ENCODE results near the gene CFAP74.
"Not testable (repeated sequence)": the region's sequence is repeated elsewhere in the genome, so short reads cannot be mapped to it uniquely, and the experiment has no call there.

CFAP74 gene

DNA sequence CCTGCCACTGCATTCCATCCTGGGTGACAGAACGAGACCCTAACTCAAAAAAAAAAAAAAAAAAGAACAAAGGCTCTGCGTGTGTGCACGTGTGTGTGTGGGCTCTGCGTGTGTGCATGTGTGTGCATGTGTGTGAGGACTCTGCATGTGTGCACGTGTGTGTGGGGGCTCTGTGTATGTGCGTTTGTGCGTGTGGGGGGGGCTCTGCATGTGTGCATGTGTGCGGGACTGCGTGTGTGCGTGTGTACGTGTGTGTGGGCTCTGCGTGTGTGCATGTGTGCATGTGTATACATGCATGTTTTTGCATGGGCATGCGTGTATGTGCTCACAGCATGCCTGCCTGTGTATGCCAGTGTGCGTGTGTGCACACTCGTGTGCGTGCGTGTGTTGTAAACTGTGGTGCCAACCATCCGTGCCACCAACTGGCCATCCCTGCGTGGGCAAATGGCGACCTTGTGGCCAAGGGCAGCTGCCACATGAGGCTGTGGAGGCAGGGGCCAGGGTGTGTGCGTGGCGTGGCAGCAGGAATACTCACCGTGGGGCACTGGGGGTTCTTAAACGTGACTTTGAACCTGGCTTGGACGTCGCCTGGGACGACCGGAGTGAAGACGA, 57.7 kb downstream of the CFAP74 start:
- DNase-seq (ENCODE audit: low spot score) = no peak

DNA sequence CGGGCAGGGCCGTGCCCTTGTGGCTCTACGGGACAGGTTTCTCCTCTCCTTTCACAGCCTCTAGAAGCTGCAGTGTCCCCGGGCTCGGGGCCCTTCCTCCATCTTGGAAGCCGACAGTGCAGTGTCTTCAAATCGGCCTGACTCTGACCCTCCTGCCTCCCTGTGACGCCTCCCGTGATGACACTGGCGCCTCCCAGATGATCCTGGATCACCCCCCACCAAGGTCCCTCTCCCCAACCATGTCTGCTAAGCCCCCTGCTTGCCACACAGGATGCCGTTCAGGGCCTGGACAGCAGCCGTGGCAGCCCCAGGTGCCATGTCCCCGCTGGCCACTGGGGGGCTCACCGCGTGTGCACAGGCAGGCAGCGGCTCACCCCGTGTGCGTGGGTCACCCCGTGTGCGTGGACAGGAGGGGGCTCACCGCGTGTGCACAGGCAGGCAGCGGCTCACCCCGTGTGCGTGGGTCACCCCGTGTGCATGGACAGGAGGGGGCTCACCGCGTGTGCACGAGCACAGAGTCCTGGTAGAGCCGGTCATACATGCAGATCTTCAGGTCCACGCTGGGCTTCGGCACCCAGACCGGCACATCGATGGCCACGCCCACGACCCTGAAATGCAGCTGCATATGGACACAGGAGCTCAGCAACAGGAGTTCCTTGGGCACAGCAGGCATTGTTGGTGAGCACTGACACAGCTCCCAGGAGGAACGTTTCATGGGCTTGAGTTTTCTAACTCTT, 59.6 kb downstream of the CFAP74 start:
- DNase-seq (ENCODE audit: low spot score) = peak; percentile 82

DNA sequence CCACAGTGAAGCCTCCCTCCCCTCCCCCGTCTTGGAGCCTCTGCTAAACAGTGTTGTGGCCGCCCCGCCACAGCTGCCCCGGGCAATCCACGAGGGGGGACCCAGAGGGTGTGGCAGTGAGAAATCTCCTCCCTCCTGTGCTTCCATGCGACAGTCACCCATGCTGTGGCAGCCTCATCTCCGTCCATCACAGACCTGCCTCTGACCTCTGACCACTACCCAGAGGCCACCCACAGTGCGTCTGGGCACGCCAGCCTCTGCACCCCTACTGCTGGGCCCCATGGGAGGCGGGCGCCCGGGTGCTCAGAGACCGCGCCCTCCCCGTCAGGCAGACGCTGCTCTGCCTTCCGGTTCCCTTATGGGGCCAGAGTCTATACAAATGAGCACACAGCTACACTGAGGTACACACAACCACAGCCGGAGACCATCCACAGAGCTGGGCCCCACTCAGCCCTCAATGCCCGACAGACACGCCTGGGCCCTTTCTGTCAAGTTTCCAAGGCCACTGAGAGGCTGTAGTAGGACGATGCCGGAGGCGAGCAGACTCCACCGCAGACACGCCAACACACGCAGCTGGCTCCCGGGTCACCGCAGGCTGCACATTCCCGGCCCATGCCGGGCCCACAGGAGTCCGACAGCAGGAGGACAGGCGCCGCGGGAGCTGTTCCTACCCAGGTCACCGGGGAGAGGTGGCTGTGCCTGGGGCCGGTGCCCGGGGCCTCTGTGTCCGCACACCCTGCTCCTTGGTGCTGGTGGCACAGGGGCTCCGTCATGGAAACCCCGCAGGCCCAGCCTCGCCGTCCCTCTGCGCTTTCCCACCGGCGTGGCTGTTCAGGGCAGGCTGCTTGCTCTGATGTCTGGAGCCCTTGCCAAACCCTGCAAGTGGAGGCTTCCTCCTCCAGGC, 60.6 kb downstream of the CFAP74 start:
- DNase-seq (ENCODE audit: low spot score) = no peak

DNA sequence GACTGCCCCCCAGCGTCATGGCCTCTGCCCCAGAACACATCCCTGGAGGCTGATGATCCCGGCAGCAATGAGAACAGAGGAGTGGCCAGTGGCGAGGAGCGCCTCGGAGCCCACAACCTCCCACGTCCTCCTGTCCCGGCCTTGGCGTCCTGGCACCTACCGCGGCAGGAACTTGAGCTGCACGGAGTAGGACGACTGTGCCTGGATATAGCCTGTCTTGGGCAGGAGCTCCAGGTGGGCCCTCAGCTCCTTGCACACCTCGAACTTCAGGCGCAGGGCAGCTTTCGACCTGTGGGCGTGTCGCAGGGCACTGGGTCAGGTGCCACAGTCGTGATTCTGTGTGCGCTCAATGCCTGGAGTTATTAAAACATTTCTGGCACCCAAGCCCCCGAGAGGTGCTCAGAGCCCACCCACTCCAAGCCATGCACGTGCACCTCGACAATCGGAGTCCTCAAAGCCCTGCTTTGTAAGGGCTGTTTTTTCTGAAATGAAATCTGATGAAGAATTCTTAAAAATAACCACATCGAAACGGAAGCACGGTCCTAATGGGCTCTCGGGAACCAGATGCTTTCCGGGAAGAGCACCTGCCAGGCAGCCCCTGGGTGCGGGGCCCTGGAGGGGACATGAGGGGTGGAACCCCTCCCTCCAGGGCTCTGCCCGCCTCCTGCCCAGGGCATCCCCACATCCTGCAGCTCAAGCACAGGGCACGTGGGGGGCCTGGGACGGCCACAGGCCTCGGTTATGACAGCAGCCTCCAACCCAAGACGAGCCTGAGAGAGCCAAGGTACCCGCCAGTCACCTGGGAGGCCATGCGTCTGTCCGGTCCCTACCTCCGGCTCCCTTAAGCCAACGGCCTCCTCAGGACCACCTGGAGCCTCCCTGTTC, 61.5 kb downstream of the CFAP74 start:
- no peak for DNase-seq (ENCODE audit: low spot score)

DNA sequence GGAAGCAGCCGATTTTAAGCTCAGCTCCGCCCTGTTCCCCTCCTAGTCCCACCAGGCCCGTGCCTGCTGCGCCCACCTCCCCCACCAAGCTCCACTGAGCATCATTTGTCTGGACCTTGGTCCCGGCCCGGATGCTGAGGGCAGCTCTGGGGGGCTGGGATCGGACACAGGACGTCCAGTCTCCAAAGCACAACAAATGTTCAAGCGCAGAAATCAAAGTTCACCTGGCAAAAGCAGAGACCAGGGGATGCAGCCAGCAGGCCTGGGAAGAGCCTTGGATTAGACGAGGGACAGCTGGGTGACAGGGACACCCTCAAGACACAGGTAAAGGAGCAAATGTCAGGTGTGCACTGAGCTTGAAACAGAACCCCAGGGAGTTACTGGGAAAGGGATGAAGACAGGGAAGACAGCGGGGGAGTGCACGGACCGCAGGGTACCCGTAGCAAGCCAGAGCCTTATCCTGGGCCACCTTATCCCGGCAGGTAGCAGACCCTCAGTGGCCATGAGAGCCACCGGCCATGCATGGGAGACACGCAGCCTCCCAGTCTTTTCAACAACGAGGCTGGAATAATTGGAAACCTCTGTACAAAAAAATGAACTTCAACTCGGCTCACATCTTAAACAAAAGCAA, 62.3 kb downstream of the CFAP74 start:
- no peak for DNase-seq (ENCODE audit: low spot score)

DNA sequence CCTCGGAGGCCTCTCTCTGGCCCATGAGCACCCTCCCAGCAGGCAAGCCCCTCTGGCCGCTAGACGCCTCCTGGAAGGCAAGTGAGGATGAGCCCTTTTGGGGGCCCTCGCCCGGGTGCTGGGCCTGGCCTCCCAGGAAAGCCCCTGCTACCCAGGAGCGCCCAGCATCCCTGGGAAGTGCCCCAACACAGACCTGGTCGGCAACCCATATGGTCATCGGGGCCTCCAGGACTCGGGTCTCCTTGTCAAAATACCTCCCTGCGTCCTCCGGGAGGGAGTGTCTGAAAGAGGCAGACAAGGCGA, 63.5 kb downstream of the CFAP74 start:
- no peak for DNase-seq (ENCODE audit: low spot score)

DNA sequence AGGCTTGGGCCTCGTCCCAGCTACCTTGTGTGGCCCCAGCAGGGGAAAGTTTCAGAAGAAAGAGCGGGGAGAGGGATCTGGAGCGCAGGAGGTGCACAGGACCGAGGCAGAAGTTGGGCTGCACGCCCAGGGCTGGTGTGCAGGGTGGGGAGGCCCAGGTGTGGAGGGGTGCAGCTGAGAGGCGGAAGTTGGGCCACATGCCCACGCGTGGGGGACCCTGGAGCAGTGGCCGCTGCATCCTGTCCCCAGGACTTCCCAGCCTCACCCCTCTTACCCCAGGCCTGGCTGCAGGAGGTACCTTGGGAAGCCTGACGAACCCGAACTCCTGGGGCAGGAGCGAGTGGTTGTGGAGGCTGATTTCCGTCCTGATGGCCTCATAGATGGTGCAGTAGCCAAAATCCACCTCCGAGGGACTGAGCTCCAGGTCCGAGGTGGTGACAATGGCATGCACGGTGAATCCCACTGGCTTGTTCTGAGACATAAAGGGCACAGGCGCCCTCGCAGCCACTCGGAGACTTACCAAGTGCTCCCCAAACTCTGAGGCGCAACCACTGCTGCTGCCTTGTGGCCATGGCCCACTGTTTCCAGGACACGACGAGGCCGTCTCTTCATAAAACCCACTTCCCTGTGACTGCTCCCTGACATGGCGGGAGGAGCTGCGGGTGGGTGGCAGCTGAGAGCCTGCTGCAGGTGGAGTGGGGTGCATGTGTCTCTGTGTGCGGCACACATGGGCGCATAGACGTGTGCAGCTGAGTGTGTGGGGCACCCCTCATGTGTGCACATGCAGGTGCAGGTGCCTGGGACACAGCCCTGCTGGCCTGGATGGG, 64.1 kb downstream of the CFAP74 start:
- no peak for DNase-seq (ENCODE audit: low spot score)

DNA sequence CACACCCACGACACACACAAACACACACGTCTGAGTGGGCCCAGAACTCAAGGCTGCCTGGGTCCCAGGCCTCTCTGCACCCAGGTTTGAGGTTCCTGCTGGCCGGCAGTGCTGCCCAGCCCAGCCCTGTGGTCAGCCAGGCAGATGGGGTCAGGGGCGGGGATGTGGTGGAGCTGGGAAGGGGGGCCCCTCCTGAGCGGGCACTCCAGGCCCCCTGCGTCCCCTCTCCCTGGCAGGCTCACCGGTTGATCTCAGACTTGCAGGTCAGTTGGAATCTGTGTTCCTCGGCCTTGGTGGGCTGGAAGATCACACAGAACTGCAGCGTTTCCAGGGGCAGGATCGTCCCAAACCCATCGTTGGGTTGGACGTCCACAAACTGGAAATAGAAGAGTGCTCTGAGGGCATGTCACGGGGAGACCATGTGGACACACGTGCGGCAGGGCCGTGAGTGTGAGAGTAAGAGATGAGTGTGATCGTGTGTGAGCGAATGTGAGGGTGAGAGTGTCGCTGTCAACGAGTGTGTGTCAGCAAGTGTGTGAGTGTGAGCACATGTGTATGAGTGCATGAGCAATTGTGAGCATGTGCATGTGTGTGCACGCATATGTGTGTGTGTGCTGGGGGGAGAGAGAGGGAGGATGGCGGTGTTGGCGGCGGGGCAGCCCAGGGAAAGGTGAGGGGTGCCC, 64.8 kb downstream of the CFAP74 start:
- DNase-seq (ENCODE audit: low spot score) = no peak

DNA sequence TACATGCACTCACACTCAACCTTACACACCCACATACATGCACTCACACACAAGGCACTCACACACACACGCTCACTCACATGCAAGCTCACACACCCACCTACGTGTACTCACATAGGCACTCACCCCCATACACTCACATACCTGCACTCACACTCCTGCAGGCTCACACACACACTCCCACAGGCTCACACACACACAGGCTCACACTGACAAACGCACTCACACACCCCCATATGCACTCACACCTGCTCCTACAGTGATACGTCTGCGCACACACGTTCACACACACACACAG, 65.4 kb downstream of the CFAP74 start:
- no peak for DNase-seq (ENCODE audit: low spot score)

DNA sequence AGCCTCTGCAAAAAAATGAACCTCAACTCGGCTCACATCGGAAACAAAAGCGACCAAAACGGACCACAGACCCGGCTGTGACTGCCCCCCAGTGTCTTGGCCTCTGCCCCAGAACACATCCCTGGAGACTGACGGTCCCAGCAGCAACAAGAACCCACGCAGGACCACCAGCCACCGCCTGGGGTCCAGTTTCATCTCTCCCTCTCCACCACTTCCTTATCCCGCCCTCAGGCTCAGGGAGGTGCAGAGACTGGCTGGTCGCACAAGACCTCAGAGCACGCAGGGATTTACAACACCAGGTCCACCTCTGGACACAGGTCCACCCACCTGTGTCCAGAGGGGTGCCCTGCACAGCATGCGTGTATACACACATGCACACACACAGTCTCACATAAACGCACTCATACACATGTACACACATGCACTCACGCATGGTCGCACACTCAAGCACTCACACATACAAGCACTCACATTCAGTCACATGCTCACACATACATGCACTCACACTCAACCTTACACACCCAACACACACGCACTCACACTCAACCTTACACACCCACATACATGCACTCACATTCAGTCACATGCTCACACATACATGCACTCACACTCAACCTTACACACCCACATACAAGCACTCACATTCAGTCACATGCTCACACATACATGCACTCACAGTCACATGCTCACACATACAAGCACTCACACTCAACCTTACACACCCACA, 65.9 kb downstream of the CFAP74 start:
- no peak for DNase-seq (ENCODE audit: low spot score)

DNA sequence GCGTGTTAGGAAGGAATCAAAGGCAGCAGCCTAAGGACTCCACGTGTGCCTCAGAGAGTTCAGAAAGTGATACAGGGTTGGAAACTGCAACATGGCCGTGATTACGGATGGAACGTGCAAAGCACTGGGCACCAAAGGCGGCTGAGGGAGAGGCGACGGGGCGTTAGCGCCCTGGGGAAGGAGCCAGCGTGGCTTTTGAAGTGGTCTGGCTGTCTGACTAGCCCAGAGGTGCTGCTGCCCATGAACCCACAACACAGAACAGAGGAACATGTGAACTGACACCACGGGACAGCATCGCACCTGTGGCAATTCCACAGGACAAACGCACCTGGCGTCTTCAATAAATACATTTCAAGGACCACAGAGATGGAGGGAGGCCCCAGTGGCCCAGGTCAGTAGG, 66.5 kb downstream of the CFAP74 start:
- no peak for DNase-seq (ENCODE audit: low spot score)

DNA sequence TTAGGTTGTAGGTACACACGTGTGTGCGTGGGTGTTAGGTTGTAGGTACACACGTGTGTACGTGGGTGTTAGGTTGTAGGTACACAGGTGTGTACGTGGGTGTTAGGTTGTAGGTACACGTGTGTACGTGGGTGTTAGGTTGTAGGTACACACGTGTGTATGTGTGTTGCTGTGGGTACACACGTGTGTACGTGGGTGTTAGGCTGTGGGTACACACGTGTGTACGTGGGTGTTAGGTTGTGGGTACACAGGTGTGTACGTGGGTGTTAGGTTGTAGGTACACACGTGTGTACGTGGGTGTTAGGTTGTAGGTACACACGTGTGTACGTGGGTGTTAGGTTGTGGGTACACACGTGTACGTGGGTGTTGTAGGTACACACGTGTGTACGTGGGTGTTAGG, 68.7 kb downstream of the CFAP74 start:
- DNase-seq (ENCODE audit: low spot score) = not testable (repeated sequence)

DNA sequence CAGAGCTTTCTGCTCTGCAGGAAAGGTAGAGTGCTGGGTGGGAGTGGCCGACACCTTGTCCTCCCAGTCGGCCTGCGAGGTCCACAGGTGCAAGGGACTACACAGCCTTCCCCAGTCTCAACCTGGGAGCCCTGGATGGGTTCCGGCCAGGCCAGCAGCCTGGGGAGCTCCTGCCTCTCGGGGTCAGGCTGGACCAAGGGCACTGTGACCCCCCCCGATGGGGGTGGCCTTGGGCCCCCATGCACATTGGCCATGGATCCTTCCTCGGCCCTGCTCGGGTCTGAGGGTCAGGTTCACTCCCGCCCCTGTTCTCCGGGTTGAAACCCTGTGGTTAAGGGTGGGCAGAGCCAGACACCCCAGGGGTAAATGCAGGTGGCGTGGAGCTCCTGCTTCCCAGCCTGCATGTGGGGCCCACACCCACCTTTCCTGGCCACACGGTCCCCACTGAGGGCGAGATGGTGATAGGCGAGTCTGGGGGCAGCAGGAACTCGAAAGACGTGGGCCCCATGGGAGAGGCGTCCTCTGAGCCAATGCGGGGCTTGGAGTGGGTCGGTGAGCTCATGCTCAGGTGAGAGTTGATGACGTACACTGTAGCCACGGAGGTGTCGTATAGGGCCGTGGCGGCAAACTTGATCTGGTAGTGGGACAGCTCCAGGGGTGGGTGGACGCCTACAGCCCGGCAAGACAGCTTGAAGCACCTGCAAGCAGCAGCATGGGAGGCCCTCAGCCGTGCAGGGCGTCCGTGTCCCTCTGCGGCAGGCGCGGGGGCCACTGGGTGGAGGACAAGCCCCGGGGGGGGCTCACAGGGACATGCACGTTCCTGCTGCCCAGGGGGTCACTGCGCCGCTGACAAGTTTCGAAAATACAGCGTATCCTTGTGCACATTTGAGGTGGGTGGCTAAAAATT, 73.7 kb downstream of the CFAP74 start:
- no peak for DNase-seq (ENCODE audit: low spot score)

DNA sequence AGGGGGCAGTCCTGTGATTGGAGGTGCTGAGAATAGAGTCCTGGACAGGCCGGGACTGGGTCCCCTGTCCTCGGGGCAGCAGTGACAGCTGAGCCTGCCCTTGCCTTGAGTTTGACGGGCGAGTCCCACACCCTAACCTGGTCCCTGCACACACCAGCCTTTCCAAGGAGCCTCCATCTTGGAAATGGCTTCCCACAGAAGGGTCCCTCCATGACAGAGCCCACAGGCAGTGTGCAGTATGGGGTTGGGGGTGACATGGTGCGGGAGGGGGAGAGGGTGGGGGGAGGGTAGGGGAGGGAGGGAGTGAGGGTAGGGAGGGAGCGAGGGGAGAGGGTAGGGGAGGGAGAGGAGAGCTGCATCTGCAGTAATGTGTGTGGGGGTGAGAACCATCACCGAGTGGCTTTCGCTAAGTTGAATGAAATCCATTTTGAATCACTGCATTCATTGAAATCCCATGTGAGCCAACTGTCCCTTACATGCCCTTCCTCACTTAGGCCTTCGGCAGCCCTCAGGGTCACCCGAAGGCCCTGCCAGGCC, 74.4 kb downstream of the CFAP74 start:
- no peak for DNase-seq (ENCODE audit: low spot score)

DNA sequence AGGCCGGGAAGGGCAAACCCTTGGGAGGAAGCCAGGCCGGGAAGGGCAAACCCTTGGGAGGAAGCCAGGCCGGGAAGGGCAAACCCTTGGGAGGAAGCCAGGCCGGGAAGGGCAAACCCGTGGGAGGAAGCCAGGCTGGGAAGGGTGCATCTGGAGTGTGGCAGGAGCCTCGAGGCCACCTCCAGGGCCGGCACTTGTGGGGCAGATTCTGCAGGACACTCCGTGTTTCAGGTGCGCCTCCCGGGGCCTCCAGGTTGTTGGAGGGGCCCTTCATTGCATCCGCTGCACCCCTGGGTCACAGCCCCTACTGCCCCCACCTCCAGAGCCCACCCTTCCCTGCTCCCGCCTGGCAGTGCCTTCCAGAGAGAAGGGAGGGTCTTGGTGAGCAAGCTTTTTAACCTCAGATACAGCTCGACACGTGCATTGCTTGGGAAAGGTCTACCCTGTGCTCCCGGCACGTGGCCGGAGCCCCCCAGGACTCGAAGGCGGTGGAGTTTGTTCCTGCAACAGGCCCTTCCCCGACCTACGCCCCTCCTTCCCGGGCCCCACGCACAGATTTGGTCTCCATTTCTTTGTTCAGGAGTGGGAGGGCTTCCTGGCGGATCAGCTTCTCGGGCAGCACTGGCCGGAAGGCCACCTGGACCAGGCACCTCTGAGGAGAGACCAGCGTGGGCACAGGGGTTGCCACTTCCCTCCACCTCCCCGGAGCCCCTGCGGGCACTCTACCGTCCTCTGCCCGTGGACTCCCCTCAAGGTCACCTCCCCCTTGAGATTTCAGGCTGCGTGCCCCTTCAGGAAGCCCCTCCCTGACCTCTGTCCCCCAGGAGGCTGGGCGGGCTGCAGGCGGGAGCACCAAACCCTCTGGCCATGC, 75.1 kb downstream of the CFAP74 start:
- no peak for DNase-seq (ENCODE audit: low spot score)

DNA sequence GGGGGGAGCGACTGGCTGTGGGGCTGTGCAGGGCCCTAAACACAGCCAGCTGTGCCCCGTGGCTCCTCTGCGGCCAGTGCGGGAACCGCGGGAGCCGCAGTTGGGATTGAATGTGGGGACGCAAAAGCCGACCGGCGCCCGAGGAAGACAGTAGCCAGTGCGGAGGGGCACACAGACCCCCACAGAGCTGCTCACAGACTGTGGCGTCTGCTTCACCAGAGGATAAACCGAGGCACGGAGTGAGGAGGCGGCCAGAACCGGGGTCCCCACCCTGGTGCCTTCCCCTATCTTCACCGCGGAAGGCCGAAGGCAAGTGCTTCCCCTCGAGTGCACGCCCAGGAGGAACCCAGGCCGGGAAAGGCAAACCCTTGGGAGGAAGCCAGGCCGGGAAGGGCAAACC, 75.8 kb downstream of the CFAP74 start:
- DNase-seq (ENCODE audit: low spot score) = no peak

DNA sequence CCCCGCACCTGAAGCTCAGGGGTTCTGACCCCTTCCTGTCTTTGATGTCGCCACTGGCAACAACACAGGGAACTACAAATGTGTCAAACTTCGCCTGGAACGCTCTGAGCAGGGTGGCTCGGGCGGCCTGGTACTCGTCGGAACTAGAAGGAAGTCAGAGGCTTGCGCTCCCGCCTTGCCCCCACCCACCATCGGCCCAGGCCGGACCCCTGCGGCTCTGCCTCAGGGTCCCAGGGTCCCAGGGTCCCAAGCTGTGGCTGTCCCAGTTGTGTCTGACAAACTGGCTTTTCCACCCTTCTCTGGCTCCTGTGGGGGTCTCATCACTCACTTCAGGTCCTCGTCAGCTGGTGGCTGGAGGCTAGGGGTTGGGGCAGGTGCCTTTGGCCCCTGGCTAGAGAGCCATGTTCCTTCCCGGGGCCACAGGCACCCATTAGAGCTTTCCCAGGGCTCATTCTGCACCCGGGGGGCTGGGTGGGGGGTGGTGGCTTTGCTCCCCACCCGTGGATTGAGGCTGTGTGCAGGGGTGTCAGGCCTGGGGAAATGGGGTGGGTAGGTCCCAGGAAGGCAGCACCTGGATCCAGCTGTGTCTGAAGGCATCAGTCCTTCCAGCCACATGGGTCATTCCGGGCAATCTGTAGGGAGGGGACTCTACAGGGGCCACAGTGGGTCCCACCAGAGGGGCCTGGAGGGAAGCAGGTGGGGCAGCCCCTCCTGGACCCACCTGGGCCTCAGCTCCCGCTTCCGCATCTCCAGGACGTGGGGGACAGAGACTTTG, 76.5 kb downstream of the CFAP74 start:
- DNase-seq (ENCODE audit: low spot score) = no peak

Measured in AG08396 (cell line).